GM21825 (cell line): ENCODE data around the gene AKT2.

Experiments
- ATAC-seq: cut with Tn5 transposase; IDR thresholded peaks from one replicate; pipeline ENCODE4 v1.9.1; 2021; ENCODE audit warnings: mild to moderate bottlenecking, moderate library complexity; ENCODE audit not compliant: unreplicated experiment

AKT2 gene

DNA sequence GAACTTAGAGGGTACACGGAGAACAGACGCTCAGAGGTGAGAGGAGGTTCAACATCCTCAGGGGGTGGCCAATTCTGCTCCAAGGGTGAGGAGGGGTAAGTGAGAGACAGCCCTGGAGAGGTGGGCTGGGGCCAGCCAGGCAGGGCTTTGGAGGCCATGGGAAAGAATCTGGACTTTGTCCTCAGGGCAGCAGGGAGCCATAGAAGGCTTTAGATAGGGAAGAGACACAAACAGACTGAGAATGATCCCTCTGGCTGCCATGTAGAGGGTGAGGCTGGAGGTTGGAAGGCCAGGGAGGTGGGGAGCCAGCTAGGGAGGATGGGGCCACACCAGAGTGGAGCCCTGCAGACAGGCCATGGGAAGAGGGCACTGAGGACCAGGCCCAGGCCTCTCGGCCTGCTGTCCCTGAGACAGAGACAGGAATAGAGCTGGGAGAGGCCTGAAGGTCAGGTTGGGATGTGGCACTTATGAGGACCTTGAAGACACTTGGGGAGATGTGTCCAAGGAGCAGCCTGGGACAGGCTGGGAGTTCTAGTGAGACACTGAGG, 29.5 kb downstream of the AKT2 start:
- no peak for ATAC-seq

DNA sequence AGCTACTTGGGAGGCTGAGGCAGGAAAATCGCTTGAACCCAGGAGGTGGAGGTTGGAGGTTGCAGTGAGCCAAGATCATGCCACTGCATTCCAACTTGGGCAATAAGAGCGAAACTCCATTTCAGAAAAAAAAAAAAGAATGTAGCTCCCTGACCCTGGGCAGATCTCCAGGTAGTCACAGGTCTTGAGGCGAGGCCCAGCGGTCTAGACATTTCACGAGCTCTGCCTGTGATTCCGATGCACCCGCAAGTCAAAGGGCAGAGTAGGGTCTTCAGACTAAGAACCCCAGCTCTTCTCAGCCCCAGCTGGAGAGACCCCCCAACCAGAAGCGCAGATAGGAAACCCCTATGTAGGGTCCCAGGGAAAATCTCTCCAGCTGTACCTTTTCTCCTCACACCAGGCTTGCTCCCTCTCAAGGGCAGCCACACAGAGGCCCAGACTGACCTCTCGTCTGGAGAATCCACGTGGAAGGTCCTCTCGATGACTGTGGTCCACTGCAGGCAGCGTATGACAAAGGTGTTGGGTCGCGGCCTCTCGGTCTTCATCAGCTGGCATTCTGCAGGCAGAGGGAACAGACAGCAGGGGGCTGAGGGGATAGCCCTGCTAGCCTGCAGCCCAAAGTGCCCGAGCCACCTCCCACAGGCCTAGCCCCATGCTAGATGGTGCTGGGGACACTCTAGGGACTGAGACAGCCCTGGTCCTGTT, 30.3 kb downstream of the AKT2 start:
- no peak for ATAC-seq

DNA sequence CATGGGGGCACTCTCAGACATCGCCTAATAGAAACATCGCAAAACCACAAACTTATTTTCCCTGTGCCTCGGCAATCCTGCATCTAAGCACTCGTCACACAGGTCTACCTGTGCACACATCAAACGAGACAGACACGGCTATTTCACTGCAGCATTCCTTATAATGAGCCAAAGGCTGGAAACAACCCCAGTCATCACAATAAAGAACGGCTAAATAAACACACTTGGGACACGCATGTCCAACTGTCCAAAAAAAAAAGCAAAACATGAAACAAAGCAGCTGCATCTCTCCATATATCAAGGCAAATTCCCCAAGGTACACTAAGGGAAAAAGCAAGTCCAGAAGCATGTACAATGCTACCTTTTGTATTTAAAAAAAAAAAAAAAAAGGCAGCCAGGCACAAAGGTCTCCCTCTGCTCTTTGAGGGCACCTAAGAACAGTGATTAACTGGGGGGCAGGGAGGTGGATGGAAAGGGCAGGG, 31.5 kb downstream of the AKT2 start:
- no peak for ATAC-seq

DNA sequence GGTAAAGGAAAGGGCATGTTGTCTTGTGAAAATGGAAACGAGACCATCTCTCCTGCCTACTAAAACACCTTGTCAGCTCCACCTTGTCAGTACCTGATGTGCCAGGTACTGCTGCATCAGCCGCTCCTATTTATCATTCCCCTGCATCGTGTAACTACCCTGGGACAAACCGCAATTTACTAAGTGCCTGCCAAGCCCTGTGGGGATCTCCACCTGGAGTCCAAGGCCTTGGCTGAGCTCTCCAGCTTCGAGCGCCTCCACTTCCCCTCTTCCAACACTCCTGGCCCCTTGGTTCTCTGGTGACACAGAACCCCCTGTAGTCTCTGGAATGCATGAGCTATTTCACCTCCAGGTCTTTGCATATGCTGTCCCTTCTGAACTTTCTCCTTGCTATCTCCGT, 32.8 kb downstream of the AKT2 start:
- no peak for ATAC-seq

DNA sequence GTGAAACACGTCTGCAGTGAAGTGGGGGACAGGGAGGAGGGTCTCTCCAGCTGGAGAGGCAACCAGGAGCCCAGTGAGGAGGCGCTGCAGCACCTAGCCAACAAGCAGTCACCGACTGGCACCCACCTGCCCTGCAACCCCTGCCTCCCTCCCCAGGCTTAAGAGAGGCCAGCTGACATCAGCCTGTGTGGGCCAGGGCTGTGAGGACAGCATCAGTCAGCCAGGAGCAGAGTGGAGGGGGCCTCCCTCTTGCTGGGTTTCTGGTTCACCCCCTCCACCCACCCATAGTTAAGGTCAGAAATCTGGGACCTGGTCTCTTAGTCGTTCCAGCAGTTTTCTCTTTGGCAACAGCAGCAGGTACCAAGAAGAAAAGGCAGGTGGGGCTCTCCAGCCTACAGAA, 33.2 kb downstream of the AKT2 start:
- no peak for ATAC-seq

DNA sequence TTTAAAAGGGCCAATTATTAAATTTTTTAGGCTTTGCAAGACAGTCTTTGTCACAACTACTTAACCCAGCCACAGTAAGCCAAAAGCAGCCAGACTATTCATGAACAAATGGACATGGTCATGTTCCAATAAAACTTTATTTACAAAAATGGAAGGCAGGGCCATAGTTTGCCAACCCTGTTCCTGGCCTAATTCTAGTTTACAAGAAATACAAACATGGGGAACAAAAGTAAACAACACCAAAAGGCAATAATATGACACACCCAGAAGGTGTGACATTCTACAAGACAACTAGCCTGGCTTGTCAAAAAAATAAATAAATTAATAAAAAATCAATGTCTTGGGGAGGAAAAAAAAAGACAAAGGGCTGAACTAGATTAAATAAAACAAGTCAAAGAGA, 33.9 kb downstream of the AKT2 start:
- ATAC-seq, result no peak

DNA sequence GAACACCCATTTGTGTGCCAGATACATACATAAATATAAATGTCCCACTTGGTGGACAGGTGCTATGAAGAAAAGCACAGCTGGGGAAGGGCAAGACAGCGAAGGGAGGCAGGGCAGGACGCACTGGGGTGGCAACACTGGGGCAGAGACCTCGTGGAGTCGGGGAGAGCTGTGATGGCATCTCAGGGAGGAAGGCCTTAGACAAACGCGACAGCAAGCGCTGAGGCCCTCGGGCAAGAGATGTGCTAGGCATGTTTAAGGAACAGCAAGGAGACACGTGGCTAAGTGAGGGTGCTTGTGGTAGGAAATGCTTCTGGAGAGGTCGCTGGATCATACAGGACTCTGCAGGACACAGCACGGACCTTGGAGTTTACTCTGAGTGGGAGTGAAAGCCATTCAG, 35.4 kb downstream of the AKT2 start:
- ATAC-seq, result no peak

DNA sequence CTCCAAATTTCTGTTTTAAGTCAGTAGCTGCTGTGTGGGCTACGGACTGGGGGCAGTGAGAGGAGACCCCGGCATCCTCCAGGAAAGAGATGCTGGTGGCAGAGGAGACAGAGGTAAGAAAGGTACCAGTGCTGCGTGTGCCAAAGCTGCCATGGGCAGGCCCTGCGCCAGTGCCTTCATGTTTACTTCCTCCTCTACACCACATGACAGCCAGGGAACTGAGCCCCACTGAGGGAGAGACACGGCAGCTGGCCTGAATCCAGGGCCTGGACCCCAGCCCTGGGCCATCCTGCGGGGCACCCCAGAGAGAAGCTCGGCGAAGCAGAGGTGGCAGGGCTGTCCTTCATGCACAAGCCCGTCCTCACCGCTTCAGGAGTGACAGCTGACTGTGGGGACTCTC, 35.9 kb downstream of the AKT2 start:
- ATAC-seq, result no peak

DNA sequence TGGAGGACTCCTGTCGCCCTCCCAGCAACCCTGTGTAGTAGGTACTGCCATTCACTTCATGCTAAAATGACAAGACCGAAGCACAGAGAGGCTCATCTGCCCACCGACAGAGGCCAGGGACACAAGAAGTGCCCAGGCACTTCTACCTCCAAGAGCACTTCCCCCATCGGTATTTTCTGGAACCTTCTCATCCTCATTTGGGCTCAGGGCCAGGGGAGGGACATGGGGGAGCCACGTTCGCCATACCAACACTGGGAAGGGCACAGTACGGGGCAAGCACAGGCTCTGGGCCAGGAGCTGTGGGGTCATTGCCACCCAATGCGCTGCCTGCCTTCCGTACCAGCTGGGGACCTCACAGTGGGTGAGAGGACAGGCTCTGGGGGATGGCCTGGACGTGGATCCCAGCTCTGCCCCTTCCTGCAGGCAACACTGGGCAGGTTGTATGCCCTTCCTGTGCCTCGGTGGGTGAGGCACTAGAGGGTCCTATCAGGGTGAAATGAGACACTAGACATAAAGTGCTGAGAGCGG, 37.3 kb downstream of the AKT2 start:
- ATAC-seq, result no peak

DNA sequence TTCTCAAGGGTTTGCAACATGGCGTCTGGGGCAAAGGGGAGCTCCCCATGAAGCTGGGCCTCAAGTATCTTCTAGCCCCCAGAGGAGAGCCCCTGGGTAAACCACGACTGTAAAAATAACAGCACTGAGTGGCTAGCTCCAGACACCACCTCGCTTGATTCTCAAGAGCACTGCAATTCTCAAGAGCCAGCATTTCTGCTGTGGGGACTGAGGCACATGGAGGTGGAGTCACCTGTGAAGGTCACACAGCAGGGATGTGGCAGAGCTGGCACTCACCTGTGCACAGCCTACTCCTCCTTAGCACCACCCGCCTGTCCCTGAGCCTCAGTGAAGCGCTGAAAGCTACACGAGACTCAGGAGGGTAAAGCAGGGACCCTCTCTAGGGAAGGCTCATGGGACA, 38.0 kb downstream of the AKT2 start:
- no peak for ATAC-seq

DNA sequence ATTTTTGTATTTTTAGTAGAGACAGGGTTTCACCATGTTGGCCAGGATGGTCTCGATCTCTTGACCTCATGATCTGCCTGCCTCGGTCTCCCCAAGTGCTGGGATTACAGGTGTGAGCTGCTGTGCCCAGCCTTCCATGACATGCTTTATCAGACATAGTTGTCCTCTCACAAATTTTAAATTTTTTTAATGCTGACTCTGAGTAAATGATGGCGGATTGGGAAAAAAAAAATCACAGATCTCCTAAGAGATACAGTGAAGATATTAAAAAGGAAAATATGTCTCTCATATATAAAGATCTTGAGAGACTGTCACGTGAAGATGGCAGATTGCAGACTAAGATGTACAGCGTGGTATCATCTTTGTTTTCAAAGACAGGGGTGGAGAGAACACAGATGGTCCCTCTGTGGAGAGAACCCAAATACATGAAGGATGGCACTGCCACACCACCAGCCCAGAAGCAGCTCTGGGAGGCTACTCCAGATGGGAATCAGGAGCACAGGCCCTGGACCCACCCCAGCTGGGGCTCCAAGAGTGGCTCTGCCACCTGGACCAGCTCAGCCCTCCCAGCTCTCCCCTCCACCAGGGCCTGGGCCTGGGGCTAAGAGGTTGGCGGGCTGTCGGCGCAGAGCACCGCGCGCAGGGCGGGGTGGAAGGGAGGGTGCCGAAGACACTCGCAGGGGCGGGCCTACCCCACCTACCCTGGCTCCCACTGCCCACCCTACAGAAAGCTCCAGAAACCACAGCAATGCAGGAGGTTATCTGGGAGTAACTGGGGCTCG, 38.7 kb downstream of the AKT2 start:
- no peak for ATAC-seq

DNA sequence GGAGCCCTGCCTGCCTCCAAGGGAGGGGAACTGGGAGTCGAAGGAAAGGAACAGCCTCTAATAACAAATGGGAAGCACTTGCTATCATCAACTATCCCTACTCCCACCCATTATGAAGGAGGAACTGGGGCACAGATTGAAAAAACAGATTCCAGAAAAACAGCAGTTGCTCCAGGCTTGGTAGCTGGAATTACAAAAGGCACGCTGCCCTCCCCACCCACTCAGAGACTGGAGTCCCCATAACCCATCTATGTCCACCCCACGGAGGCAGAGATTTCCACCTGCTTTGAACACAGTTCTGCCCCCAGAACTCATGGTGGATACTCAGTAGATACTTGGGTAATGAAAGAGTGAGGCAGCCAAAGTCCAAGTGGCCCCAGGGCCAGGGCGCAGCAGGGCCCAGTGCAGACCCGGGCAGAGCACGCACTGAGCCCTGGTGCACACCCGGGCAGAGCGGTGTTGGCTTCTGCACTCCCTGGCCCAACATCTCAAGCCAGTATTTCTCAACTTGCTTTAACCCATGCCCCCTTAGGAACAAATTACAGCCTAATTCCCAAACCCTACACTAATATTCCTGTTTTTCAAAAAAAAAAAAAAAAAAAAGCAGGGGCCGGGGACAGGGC, 39.5 kb downstream of the AKT2 start:
- no peak for ATAC-seq

DNA sequence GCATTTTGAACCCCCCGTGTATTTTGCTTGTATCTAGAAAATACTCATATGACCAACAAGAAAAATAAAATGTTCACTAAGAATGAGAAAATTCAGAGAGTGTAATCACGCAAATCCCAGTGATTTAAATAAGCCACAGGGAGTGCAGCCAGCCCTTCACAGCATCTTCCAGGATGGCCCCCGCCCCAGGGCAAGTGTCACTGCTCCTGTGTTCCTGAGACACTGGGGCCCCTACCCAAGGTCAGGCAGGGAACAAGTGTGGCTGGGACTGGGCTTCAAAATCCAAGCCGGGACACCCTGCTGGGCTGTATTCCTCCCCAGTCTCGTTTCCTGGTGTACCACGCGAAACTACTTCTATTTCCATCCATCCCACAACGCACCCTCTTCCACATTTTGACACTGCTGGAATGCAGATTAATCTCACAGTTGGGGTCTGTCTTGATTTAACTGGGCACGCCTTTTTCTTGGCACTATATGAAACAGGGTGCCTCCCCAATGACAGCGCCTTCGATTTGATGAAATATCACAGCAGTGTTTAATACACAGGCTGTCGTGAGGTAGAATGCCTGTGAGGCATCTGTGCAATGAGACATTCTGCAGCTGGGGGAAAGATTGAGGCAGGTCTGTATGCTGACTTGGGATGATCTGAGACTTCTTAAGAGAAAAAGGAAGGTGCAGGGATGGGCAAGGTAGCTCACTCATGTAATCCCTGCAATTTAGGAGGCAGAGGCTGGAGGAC, 40.4 kb downstream of the AKT2 start:
- no peak for ATAC-seq

DNA sequence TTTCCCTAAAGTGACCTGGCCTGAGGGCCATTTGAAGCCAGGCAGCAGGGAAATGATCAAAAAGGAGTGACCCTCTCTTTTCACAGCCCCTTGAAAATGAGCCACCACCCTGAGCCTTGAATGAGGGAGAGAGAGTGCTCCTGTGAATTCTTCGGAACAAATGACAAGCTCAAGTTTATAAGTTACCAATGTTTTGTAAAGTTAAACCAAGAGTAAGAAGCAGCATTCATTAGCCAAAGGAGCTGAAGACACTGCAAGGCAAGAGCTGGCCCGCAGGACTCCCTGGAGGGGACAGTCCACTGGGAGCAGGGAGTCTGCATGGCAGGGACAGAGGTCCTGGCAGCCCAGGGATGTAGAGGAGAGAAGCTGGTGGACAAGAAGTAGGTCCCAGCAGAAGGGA, 42.0 kb downstream of the AKT2 start:
- ATAC-seq, result no peak

DNA sequence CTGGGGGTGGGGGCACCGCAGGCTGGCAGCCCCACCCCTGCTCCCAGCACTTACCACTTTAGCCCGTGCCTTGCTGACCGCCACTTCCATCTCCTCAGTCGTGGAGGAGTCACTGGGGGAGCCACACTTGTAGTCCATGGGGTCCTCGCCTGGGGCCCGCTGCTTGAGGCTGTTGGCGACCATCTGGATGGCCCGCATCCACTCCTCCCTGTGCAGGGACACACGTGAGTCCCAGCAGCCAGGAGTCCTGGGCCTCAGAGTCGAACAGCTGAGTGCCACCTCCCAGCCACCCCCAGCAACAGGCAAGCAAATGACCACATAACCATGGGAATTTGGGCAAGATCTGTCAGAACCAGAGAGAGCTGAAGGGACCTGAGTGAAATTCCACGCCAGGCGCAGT, 42.7 kb downstream of the AKT2 start:
- ATAC-seq, result no peak

DNA sequence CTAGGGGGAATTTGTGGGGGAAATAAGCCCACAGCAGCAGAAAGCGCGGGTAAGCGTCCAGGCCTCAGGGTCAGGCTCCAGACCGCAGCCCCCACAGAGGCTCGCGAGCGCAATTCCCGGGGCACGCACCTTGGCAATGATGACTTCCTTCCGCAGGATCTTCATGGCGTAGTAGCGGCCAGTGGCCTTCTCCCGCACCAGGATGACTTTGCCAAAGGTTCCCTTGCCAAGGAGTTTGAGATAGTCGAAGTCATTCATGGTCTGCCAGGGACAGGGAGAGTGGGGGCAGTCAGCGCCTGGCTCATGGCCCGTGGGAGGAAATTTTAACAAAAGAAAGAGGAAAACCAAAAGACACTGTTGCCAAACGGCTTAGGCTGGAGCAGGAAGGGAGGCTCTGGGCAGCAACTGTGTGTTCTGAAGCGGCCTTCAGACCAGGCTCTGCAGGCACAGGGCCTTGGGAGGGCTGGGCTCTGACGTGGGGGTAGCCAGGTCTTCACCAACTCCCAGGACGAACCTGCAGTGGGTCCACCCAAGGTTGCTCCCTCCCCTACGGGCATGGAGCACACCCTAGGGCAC, 43.2 kb downstream of the AKT2 start:
- no peak for ATAC-seq

DNA sequence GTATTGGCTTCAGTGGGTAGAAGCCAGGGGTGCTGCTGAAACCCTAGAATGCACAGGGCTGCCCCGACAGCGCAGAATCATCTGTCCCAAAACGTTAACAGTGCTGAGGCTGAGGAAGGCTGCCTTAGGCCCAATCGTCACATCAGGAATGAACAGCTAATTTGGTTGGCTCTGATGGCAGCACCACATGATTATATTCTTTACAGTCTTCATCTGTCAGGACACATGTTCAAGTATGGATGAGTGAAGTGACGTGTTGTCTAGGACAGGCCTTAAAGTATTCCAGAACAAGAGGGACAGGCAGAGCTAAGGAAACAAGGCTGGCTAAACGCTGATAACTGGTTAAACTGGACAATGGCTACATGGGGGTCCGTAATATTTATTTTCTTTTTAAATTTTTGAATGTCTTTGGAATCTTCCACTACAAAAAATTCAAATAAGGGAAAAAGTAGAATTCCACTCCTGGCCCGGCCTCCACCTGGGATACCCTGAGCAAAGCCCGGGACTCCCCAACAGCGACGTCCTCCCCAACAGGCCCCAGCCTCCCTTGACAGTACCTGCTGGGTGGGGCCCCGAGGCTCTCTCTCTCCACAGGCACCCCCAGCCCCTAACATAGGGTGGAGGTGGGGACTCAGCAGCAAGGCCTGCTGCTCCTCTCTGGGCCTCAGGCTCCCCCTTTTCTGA, 43.9 kb downstream of the AKT2 start:
- ATAC-seq, result no peak

DNA sequence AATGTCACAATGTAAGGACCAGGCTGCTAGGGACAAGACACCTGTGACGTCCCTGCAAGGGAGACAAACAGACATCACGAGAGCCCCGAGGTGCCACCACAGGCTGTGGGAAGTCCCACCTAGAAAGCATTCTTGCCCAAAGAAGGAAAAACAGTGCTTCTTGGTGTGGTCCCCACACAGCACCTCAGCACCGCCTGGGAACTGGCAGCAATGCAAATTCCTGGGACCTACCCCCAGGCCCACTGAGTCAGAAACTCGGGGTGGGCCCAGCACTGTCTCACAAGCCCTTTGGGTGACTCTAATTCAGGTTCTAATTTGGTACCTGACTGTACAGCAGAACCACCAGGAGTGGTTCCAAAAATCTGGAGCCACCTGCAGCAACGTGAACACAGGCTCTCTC, 44.8 kb downstream of the AKT2 start:
- no peak for ATAC-seq

DNA sequence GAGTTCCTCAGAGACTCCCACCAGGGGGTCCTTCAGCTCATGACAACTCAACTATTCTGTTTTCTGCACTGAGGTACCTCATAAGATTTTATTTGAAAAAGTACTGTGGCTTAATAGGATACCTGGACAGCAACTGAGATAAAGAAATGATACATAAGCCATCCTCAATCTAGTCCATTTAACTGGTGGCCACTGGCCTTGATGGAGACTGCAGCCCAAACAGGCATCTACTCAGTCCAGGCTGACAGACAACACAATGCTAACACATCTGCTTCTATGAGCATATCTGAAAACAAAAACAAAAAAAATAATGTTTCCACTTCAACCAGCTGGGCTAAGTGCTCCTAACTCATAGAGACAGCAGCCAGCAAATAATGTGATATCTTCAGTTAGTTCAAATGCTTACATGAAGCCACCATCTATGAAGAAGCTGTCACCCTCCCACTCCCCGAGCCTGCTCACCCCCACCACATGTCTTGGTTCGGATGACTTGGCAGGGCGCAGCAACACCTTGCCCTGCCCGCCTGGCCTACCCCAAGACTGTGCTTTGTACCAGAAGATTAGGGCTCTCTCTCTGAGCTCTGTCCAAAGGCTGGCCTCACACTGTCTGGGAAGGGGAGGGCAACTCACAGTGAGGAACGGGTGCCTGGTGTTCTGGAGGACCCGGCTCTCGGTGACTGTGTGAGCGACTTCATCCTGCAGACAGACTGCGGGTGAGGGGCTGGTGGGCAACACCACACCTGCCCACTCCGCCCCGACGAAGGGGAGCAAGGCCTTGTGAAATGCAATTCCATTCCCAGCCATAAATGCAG, 45.5 kb downstream of the AKT2 start:
- ATAC-seq, result no peak
